DOHH2 (cell line): ENCODE measurements around the gene TIMP3.

ENCODE experiments used
- EZH2phosphoT487 ChIP-seq: fragments of 200-600 bp; sonication (generic); IDR thresholded peaks from 2 replicates; pipeline ENCODE4 v1.6.1; 2017; ENCODE audit warnings: borderline replicate concordance, mild to moderate bottlenecking, antibody characterized with exemption, low read length, moderate library complexity, mixed read lengths
- TF ChIP-seq, protein P1 (sequence below): fragments of 200-600 bp; sonication (generic); IDR thresholded peaks from one replicate; pipeline ENCODE4 v1.5.1; 2014; ENCODE audit warnings: antibody characterized with exemption, mild to moderate bottlenecking, low read depth, low read length; ENCODE audit not compliant: poor library complexity, severe bottlenecking

DNA sequence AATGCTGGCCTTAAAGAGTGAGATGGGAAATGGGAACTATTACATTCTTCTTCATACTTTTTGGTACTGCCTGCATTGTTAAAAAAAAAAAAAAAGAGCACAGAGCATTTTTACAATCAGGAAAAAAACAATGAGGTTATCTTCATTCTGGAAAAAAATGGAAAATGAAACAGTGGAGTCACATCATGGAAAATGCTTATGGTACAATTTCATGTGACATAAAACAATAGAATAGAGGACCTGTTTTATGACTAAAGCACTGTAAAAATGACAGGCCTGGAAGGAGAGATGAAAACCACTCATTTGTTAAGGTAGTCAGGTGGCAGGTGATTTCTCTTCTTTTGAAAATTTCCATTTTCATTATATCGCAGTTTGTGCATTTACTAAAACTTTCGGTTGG is 75.0 kb downstream of the TIMP3 start:
- TF ChIP-seq, protein P1, sequence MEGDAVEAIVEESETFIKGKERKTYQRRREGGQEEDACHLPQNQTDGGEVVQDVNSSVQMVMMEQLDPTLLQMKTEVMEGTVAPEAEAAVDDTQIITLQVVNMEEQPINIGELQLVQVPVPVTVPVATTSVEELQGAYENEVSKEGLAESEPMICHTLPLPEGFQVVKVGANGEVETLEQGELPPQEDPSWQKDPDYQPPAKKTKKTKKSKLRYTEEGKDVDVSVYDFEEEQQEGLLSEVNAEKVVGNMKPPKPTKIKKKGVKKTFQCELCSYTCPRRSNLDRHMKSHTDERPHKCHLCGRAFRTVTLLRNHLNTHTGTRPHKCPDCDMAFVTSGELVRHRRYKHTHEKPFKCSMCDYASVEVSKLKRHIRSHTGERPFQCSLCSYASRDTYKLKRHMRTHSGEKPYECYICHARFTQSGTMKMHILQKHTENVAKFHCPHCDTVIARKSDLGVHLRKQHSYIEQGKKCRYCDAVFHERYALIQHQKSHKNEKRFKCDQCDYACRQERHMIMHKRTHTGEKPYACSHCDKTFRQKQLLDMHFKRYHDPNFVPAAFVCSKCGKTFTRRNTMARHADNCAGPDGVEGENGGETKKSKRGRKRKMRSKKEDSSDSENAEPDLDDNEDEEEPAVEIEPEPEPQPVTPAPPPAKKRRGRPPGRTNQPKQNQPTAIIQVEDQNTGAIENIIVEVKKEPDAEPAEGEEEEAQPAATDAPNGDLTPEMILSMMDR = no peak
- TF ChIP-seq EZH2phosphoT487 = no peak
